Choroid plexus epithelial cell (primary cell): Measurements from ENCODE around the gene PRF1.

Experiments used
- DNase-seq: peaks from one replicate; pipeline ENCODE4 v3.0.0-alpha.2; 2010; ENCODE audit warnings: low read depth
- H3K4me3 ChIP-seq: 2 replicates; pipeline ENCODE4 v1.5.1; 2011; ENCODE audit warnings: low read depth, mild to moderate bottlenecking, control low read depth, low read length, moderate library complexity
- TF ChIP-seq, protein P1 (sequence below): conservative IDR thresholded peaks from 2 replicates; pipeline ENCODE4 v1.5.1; 2011; ENCODE audit warnings: low read depth, mild to moderate bottlenecking, control low read depth, inconsistent platforms, low read length, moderate library complexity

The PRF1 gene

DNA sequence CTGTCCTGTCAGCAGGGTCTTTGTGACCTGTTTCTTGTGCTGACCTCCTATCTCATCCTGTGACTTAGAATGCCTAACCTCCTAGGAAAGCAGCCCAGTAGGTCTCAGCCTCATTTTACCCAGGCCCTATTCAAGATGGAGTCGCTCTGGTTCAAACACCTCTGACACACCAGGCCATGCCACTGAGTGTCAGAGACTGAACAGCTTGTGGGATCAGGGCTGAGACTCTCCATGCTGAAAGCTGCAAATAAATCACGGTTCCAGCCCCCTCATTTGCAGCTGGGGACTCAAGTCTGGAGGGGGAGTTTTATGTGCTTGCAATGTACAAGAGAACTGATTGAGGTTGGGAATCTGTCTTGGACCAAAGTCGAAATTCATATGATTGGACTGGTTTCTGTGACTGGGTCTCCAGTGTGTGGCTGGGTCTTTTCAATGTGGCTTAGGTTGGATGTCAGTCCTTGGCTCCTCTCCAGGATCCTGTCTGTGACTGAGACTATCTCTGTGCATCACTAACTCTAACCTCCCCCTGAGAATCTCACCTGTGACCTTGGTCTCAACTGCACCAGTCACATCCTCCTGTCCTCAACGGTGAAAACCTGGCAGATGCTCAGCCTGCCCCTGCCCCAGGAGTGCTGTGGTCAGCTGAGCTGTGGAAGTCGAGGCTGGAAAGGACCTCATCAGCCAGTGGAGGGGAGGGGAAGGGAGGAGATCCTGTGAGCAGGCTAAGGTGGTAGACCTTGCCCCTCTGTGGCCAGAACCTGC is 11.7 kb downstream of the PRF1 start:
- DNase-seq = no peak
- TF ChIP-seq, protein P1, sequence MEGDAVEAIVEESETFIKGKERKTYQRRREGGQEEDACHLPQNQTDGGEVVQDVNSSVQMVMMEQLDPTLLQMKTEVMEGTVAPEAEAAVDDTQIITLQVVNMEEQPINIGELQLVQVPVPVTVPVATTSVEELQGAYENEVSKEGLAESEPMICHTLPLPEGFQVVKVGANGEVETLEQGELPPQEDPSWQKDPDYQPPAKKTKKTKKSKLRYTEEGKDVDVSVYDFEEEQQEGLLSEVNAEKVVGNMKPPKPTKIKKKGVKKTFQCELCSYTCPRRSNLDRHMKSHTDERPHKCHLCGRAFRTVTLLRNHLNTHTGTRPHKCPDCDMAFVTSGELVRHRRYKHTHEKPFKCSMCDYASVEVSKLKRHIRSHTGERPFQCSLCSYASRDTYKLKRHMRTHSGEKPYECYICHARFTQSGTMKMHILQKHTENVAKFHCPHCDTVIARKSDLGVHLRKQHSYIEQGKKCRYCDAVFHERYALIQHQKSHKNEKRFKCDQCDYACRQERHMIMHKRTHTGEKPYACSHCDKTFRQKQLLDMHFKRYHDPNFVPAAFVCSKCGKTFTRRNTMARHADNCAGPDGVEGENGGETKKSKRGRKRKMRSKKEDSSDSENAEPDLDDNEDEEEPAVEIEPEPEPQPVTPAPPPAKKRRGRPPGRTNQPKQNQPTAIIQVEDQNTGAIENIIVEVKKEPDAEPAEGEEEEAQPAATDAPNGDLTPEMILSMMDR = no peak
- no peak overlapping the region for H3K4me3 ChIP-seq

DNA sequence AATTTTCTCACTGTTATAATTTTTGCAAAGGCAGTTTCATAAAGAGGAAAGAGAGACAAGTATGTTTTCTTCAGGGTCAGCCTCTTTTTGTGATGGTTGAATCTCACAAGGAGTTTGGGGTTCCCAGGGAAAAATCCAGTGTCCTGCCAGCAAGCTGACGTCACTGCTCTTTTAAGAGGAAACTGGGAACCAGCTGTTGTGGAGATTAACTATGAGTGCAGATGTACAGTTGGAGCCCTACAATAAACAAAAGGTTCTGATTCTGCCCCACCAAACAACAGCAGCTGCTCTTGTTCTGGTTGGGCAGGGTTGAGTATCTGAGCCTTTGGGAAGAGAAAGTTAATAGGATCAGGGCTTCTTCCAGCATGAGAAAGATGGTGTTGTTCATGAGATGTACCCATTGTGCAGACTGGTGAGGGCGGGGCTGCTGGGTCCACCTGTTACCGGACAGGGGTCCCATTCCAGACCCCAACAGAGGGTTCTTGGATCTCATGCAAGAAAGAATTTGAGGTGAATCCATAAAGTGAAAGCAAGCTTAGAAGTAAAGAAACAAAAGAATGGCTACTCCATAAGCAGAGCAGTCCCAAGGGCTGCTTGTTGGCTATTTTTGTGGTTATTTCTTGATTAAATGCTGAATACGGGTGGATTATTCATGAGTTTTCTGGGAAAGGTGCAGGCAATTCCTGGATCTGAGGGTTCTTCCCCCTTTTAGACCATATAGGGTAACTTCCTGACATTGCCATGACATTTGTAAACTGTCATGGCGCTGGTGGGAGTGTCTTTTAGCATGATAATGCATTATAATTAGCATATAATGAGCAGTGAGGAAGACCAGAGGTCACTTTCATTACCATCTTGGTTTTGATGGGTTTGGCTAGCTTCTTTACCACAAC is 12.5 kb downstream of the PRF1 start:
- TF ChIP-seq, protein P1 = no peak
- no peak overlapping the region for H3K4me3 ChIP-seq
- peak; percentile 52 for DNase-seq

DNA sequence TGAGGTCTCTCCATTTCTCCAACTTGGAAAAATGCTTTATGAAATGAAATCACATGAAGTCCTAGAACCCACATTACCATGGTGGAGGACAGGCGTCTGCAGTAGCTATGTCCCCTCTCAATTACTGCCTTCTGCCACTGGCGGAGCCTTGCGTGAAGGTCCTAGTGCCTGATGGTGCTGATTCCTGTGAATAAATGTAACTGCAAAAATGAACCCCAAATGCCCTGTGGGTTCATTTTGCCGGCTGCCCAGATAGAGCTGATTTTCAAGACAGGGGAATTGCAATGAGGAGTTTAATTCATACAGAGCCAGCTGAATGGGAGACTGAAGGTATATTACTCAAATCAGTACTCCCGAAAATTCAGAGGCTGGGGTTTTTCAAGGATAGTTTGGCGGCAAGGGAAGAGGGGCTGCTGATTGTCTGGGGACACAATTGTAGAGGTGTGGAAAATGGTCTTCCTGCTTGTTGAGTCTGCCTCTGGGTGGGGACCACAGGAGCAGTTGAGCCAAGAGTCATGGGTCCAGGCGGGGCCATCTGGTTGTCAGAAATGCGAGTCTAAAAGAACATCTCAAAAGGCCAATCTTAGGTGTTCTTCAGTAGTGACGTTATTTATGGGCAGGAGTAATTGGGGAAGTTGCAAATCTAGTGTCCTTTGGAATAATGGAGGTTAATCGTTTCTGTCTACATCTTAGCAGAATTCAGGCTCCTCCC is 13.5 kb downstream of the PRF1 start:
- TF ChIP-seq, protein P1 = no peak
- no peak overlapping the region for H3K4me3 ChIP-seq
- DNase-seq = no peak

DNA sequence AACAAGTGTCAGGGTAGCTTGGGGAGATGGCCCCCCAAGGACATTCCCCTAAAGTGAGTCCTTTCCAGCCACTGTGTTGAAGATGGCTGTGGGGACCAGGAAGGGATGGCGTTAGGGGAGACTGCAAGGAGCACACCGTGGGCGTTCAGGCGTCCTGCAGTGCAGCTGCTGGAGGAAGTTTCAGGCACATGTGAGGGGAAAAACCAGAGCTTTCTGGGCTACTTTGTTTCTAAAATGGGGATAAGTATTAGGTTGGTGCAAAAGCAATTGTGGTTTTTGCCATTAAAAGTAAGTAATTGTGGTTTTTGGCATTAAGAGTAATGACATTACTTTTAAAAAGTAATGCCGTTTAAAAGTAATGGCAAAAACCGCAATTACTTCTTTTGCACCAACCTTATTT is 14.3 kb downstream of the PRF1 start:
- DNase-seq = peak; percentile 31
- TF ChIP-seq, protein P1 = no peak
- no peak overlapping the region for H3K4me3 ChIP-seq

DNA sequence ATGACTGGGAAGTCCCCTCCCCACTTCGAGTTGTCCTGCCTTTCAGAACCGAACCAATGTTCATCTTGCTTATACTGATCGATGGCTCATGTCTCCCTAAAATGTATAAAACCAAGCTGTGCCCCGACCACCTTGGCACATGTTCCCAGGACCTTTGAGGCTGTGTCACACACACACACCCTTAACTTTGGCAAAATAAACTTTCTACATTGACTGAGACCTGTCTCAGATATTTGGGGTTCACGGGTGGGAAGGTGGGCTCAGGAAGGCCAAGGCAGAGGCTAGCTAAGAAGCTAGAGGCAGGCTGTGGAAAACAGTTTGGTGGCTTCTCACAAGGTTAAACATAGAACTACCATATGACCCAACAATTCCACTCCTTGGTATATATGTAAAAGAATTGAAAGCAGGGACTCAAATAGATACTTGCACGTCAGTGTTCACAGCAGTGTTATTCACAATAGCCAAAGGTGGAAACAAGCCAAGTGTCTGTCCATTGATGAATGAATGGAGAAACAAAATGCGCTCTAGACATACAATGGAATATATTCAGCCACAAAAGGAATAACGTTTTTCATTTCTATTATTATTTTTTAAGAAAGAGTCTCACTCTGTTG is 15.4 kb downstream of the PRF1 start:
- H3K4me3 ChIP-seq = no peak overlapping the region
- TF ChIP-seq, protein P1 = no peak
- DNase-seq = no peak

DNA sequence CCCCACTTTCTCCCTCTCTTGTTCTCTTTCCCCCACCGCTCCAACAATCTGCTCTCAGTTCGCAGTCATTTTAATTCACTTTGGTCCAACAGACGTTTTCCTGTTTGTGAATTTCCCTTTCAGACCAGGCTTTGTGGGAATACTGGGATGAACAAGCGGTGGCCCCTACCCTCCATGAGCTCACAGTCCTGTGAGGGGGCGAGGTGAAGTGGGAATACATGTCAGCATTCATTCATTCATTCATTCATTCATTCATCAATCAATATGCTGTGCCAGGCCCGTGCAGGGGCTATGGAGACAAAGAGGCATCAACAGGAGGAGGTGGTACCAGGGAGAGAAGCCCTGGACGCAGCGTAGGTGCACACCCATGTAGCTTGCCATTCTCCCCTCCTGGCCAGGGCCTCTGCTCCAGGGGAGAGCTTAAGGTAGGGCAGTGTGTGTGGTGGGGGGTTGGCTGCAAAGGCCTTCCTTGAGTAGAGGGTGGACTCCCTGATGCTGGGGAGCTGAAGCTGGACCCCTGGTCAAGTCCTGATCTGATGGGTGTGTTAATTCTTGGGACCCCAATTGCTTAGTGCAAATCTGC is 16.1 kb downstream of the PRF1 start:
- TF ChIP-seq, protein P1 = no peak
- DNase-seq = no peak
- H3K4me3 ChIP-seq = no peak overlapping the region
